HG03439 (cell line): ENCODE measurements around the gene PRKCB.
"Not testable (repeated sequence)": the region's sequence is repeated elsewhere in the genome, so short reads cannot be mapped to it uniquely, and the experiment has no call there.

Experiments
- ATAC-seq: cut with Tn5 transposase; IDR thresholded peaks from one replicate; pipeline ENCODE4 v1.9.1; 2021; ENCODE audit warnings: mild to moderate bottlenecking, moderate library complexity; ENCODE audit not compliant: unreplicated experiment

The PRKCB gene

GRCh38 chr16:23998771-23999170 is 163.0 kb downstream of the PRKCB start:
- ATAC-seq = no peak

GRCh38 chr16:23999663-24000062 is 163.9 kb downstream of the PRKCB start:
- ATAC-seq = no peak

- ATAC-seq = no peak
These were observed 165.9 kb downstream of the PRKCB start for GRCh38 chr16:24001710-24002109.

- ATAC-seq = no peak
These were observed 166.8 kb downstream of the PRKCB start for GRCh38 chr16:24002619-24003018.

GRCh38 chr16:24005577-24005976 is 169.8 kb downstream of the PRKCB start:
- no peak for ATAC-seq

- ATAC-seq = no peak
These were observed 171.6 kb downstream of the PRKCB start for GRCh38 chr16:24007391-24007790.

- no peak for ATAC-seq
These were observed 172.2 kb downstream of the PRKCB start for GRCh38 chr16:24007934-24008333.

- ATAC-seq = no peak
These were observed 173.3 kb downstream of the PRKCB start for GRCh38 chr16:24009098-24009497.

- ATAC-seq = no peak
These were observed 174.2 kb downstream of the PRKCB start for GRCh38 chr16:24009955-24010354.

GRCh38 chr16:24010440-24011089 is 174.8 kb downstream of the PRKCB start:
- peak; percentile 49 for ATAC-seq

- ATAC-seq = no peak
These were observed 175.5 kb downstream of the PRKCB start for GRCh38 chr16:24011237-24011636.

GRCh38 chr16:24013054-24013636 is 177.4 kb downstream of the PRKCB start:
- ATAC-seq = no peak

GRCh38 chr16:24013864-24014645 is 178.3 kb downstream of the PRKCB start:
- ATAC-seq = peak; percentile 89

GRCh38 chr16:24014955-24015354 is 179.2 kb downstream of the PRKCB start:
- not testable (repeated sequence) for ATAC-seq

GRCh38 chr16:24015923-24016322 is 180.1 kb downstream of the PRKCB start:
- no peak for ATAC-seq

- no peak for ATAC-seq
These were observed 182.7 kb downstream of the PRKCB start for GRCh38 chr16:24018485-24018884.

- no peak for ATAC-seq
These were observed 187.0 kb downstream of the PRKCB start for GRCh38 chr16:24022797-24023196.

- ATAC-seq = no peak
These were observed 187.8 kb downstream of the PRKCB start for GRCh38 chr16:24023621-24024020.

GRCh38 chr16:24024971-24025370 is 189.2 kb downstream of the PRKCB start:
- no peak for ATAC-seq

GRCh38 chr16:24027466-24027865 is 191.7 kb downstream of the PRKCB start:
- ATAC-seq = no peak

GRCh38 chr16:24029841-24030240 is 194.1 kb downstream of the PRKCB start:
- not testable (repeated sequence) for ATAC-seq
